Loucy (cell line): ENCODE measurements around the gene C17orf114.

Experiments
- H2AFZ ChIP-seq: fragments of 200-600 bp; sonication (generic); 2 replicates; pipeline ENCODE4 v1.6.0; 2016; ENCODE audit warnings: antibody characterized with exemption, mild to moderate bottlenecking, low read length, moderate library complexity
- H3F3A ChIP-seq: fragments of 200-600 bp; 2 replicates; pipeline ENCODE4 v1.6.0; 2016; ENCODE audit warnings: antibody characterized with exemption, low read depth, mild to moderate bottlenecking
- H3K27me3 ChIP-seq: fragments of 200-600 bp; sonication (generic); 2 replicates; pipeline ENCODE4 v1.6.1; 2014; ENCODE audit warnings: low read length, mild to moderate bottlenecking; ENCODE audit not compliant: insufficient read depth, poor library complexity, severe bottlenecking
- H3K36me3 ChIP-seq: fragments of 200-600 bp; sonication (generic); 2 replicates; pipeline ENCODE4 v1.6.1; 2016; ENCODE audit warnings: low read length; ENCODE audit not compliant: insufficient read depth
- H3K4me1 ChIP-seq: fragments of 200-600 bp; sonication (generic); 2 replicates; pipeline ENCODE4 v1.5.1; 2014; ENCODE audit warnings: low read length, mild to moderate bottlenecking; ENCODE audit not compliant: insufficient read depth, poor library complexity, severe bottlenecking
- H3K4me2 ChIP-seq: fragments of 200-600 bp; sonication (generic); 2 replicates; pipeline ENCODE4 v1.6.0; 2014; ENCODE audit warnings: antibody characterized with exemption, low read length, low read depth, mild to moderate bottlenecking; ENCODE audit not compliant: poor library complexity, severe bottlenecking
- H3K4me3 ChIP-seq: fragments of 200-600 bp; sonication (generic); 2 replicates; pipeline ENCODE4 v1.5.1; 2014; ENCODE audit warnings: low read length, mild to moderate bottlenecking, mixed read lengths; ENCODE audit not compliant: poor library complexity, severe bottlenecking
- H3K79me2 ChIP-seq: fragments of 200-600 bp; sonication (generic); 2 replicates; pipeline ENCODE4 v1.6.1; 2014; ENCODE audit warnings: low read length; ENCODE audit not compliant: insufficient read depth
- H3K9ac ChIP-seq: fragments of 200-600 bp; sonication (generic); 2 replicates; pipeline ENCODE4 v1.6.0; 2014; ENCODE audit warnings: mild to moderate bottlenecking, low read depth, low read length, moderate library complexity; ENCODE audit not compliant: poor library complexity, severe bottlenecking
- H3K9me2 ChIP-seq: fragments of 200-600 bp; sonication (generic); replicated peaks from 2 replicates; pipeline ENCODE4 v1.6.1; 2016; ENCODE audit warnings: low read depth, low read length, mixed read lengths
- H3K9me3 ChIP-seq: fragments of 200-600 bp; sonication (generic); 2 replicates; pipeline ENCODE4 v1.6.1; 2014; ENCODE audit warnings: mild to moderate bottlenecking, antibody characterized with exemption, low read length, low read depth; ENCODE audit not compliant: insufficient read depth
- H4K20me1 ChIP-seq: fragments of 200-600 bp; sonication (generic); 2 replicates; pipeline ENCODE4 v1.6.0; 2014; ENCODE audit warnings: antibody characterized with exemption, low read length, mild to moderate bottlenecking; ENCODE audit not compliant: insufficient read depth, poor library complexity, severe bottlenecking
- CTCF ChIP-seq: fragments of 200-600 bp; sonication (generic); conservative IDR thresholded peaks from 2 replicates; pipeline ENCODE4 v1.5.1; 2014; ENCODE audit warnings: mild to moderate bottlenecking, antibody characterized with exemption, low read length
- EZH2phosphoT487 ChIP-seq: fragments of 200-600 bp; IDR thresholded peaks from 2 replicates; pipeline ENCODE4 v1.6.1; 2018; ENCODE audit warnings: antibody characterized with exemption, mild to moderate bottlenecking, moderate library complexity, borderline replicate concordance

C17orf114 gene

GRCh38 chr17:4806456-4806776 is 4.3 kb upstream of the C17orf114 start:
- Histone ChIP-seq H3K4me2 (peak overlapping the region; percentile 71), H2AFZ (peak overlapping the region; percentile 81), H3K9me3 (no peaks in the 10 kb centered on the region), H3K9ac (no peak overlapping the region), H3K79me2 (no peaks in the 10 kb centered on the region), H3F3A (no peaks in the 10 kb centered on the region), H3K27me3 (peaks cover 17% of the 10 kb centered on the region), H3K4me3 (peak overlapping the region; percentile 72), H4K20me1 (no peaks in the 10 kb centered on the region), H3K36me3 (no peaks in the 10 kb centered on the region), H3K4me1 (peaks cover 4% of the 10 kb centered on the region), H3K9me2 (no peaks in the 10 kb centered on the region)
- no peak for TF ChIP-seq CTCF
- no peak for TF ChIP-seq EZH2phosphoT487

- Histone ChIP-seq H3K36me3 (peaks cover 6% of the 10 kb centered on the region; the same call in 1 of the 2 replicates), H2AFZ (no peak overlapping the region), H3K4me2 (no peak overlapping the region), H3K9me3 (no peaks in the 10 kb centered on the region), H3K4me1 (peaks cover 9% of the 10 kb centered on the region), H3K27me3 (no peaks in the 10 kb centered on the region), H4K20me1 (no peaks in the 10 kb centered on the region), H3F3A (no peaks in the 10 kb centered on the region; the same call in 1 of the 2 replicates), H3K4me3 (no peak overlapping the region), H3K79me2 (peaks cover 22% of the 10 kb centered on the region), H3K9ac (no peak overlapping the region), H3K9me2 (no peaks in the 10 kb centered on the region)
- TF ChIP-seq CTCF (no peak), EZH2phosphoT487 (no peak)
Observed at GRCh38 chr17:4800462-4801196, 1.5 kb downstream of the C17orf114 start.

GRCh38 chr17:4796552-4796920 is 5.6 kb downstream of the C17orf114 start:
- H2AFZ ChIP-seq, result peak overlapping the region; percentile 48
- H3K4me3 ChIP-seq, result peak overlapping the region; percentile 83
- peaks cover 6% of the 10 kb centered on the region; the same call in 1 of the 2 replicates for H3K36me3 ChIP-seq
- H3K79me2 ChIP-seq, result peaks cover 22% of the 10 kb centered on the region
- H3F3A ChIP-seq, result no peaks in the 10 kb centered on the region; the same call in 1 of the 2 replicates
- no peaks in the 10 kb centered on the region for H4K20me1 ChIP-seq
- no peaks in the 10 kb centered on the region for H3K9me2 ChIP-seq
- peak overlapping the region; percentile 86 for H3K9ac ChIP-seq
- TF ChIP-seq CTCF, result no peak
- H3K27me3 ChIP-seq, result no peaks in the 10 kb centered on the region
- H3K4me1 ChIP-seq, result peaks cover 9% of the 10 kb centered on the region
- peak overlapping the region; percentile 93 for H3K4me2 ChIP-seq
- no peaks in the 10 kb centered on the region for H3K9me3 ChIP-seq
